Ishikawa (cell line): ENCODE measurements around the gene ZG16B.

Experiments
- CEBPB ChIP-seq: IDR thresholded peaks from 2 replicates; pipeline ENCODE4 v1.6.1; 2012
- CREB1 ChIP-seq: IDR thresholded peaks from 2 replicates; pipeline ENCODE4 v1.6.1; 2012; ENCODE audit warnings: low read depth
- EGR1 ChIP-seq: IDR thresholded peaks from 2 replicates; pipeline ENCODE4 v1.6.1; 2012
- EP300 ChIP-seq: IDR thresholded peaks from 2 replicates; pipeline ENCODE4 v1.6.1; 2012; ENCODE audit warnings: borderline replicate concordance
- FOXM1 ChIP-seq: IDR thresholded peaks from 2 replicates; pipeline ENCODE4 v1.6.1; 2012; ENCODE audit warnings: low read depth, borderline replicate concordance
- NFIC ChIP-seq: IDR thresholded peaks from 2 replicates; pipeline ENCODE4 v1.6.1; 2012
- RAD21 ChIP-seq: IDR thresholded peaks from 2 replicates; pipeline ENCODE4 v1.6.1; 2012; ENCODE audit warnings: low read depth
- TAF1 ChIP-seq: IDR thresholded peaks from 2 replicates; pipeline ENCODE4 v1.6.1; 2012; ENCODE audit warnings: low read depth, mild to moderate bottlenecking
- TCF12 ChIP-seq: IDR thresholded peaks from 2 replicates; pipeline ENCODE4 v1.6.1; 2012; ENCODE audit warnings: low read depth
- TEAD4 ChIP-seq: IDR thresholded peaks from 2 replicates; pipeline ENCODE4 v1.6.1; 2012
- USF1 ChIP-seq: IDR thresholded peaks from 2 replicates; pipeline ENCODE4 v1.6.1; 2012
- YY1 ChIP-seq: IDR thresholded peaks from 2 replicates; pipeline ENCODE4 v1.6.1; 2012; ENCODE audit warnings: low read depth
- ZBTB7A ChIP-seq: IDR thresholded peaks from 2 replicates; pipeline ENCODE4 v1.6.1; 2012; ENCODE audit warnings: low read depth
- TF ChIP-seq, protein P1 (sequence below): IDR thresholded peaks from 2 replicates; pipeline ENCODE4 v1.6.1; 2012; ENCODE audit warnings: low read depth, mild to moderate bottlenecking
- TF ChIP-seq, protein P2 (sequence below): IDR thresholded peaks from 2 replicates; pipeline ENCODE4 v1.6.1; 2012

The ZG16B gene

GRCh38 chr16:2845116-2845515, 15.0 kb downstream of the ZG16B start:
- no peak for TF ChIP-seq EP300
- no peak for TF ChIP-seq TCF12
- TF ChIP-seq USF1 = no peak
- TF ChIP-seq RAD21 = no peak
- no peak for TF ChIP-seq FOXM1
- TF ChIP-seq NFIC = no peak
- TF ChIP-seq, protein P1, sequence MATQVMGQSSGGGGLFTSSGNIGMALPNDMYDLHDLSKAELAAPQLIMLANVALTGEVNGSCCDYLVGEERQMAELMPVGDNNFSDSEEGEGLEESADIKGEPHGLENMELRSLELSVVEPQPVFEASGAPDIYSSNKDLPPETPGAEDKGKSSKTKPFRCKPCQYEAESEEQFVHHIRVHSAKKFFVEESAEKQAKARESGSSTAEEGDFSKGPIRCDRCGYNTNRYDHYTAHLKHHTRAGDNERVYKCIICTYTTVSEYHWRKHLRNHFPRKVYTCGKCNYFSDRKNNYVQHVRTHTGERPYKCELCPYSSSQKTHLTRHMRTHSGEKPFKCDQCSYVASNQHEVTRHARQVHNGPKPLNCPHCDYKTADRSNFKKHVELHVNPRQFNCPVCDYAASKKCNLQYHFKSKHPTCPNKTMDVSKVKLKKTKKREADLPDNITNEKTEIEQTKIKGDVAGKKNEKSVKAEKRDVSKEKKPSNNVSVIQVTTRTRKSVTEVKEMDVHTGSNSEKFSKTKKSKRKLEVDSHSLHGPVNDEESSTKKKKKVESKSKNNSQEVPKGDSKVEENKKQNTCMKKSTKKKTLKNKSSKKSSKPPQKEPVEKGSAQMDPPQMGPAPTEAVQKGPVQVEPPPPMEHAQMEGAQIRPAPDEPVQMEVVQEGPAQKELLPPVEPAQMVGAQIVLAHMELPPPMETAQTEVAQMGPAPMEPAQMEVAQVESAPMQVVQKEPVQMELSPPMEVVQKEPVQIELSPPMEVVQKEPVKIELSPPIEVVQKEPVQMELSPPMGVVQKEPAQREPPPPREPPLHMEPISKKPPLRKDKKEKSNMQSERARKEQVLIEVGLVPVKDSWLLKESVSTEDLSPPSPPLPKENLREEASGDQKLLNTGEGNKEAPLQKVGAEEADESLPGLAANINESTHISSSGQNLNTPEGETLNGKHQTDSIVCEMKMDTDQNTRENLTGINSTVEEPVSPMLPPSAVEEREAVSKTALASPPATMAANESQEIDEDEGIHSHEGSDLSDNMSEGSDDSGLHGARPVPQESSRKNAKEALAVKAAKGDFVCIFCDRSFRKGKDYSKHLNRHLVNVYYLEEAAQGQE = no peak
- TF ChIP-seq TAF1 = no peak
- no peak for TF ChIP-seq CREB1
- no peak for TF ChIP-seq TEAD4
- no peak for TF ChIP-seq ZBTB7A
- TF ChIP-seq CEBPB = no peak

DNA sequence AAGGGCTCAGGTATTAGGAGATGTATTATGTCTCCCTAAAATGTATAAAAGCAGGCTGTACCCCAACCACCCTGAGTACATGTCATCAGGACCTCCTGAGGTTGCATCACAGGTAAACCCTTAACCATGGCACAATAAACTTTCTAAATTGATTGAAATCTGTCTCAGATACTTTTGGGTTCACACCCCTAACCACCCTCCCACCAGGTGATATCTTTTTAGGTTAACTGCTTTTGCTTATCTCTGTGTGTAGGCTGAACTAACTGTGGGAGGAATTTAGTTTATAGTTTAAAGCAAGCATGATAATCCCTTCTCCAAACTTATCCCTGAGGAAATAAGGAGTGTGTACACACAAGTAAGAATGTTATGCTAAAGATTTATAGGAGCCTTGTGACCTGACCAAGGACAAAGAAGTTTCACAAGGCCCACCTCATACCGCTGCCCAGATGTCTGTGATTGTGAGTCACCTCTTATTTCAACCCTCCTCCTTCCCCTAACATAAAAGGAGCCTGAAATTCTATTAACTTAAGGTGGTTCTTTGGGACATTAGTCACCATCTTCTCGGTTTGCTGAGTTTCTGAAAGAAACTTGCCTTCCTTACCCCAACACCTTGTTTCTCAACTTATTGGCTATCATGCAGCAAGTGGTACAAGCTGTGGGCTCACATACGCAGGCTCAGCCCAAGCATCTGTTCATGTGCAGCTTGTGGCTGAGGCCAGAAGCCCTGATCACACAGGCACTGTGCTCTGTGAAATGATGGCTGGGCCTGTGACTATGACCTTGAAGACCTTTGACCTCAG, 16.6 kb downstream of the ZG16B start:
- no peak for TF ChIP-seq CREB1
- no peak for TF ChIP-seq TEAD4
- TF ChIP-seq RAD21 = no peak
- TF ChIP-seq ZBTB7A = no peak
- no peak for TF ChIP-seq EP300
- TF ChIP-seq YY1 = no peak
- TF ChIP-seq TCF12 = no peak
- no peak for TF ChIP-seq EGR1
- TF ChIP-seq, protein P2, sequence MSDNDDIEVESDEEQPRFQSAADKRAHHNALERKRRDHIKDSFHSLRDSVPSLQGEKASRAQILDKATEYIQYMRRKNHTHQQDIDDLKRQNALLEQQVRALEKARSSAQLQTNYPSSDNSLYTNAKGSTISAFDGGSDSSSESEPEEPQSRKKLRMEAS = no peak
- TF ChIP-seq CEBPB = no peak
- no peak for TF ChIP-seq USF1
- TF ChIP-seq TAF1 = no peak
- TF ChIP-seq FOXM1 = no peak
- TF ChIP-seq, protein P1 = no peak

DNA sequence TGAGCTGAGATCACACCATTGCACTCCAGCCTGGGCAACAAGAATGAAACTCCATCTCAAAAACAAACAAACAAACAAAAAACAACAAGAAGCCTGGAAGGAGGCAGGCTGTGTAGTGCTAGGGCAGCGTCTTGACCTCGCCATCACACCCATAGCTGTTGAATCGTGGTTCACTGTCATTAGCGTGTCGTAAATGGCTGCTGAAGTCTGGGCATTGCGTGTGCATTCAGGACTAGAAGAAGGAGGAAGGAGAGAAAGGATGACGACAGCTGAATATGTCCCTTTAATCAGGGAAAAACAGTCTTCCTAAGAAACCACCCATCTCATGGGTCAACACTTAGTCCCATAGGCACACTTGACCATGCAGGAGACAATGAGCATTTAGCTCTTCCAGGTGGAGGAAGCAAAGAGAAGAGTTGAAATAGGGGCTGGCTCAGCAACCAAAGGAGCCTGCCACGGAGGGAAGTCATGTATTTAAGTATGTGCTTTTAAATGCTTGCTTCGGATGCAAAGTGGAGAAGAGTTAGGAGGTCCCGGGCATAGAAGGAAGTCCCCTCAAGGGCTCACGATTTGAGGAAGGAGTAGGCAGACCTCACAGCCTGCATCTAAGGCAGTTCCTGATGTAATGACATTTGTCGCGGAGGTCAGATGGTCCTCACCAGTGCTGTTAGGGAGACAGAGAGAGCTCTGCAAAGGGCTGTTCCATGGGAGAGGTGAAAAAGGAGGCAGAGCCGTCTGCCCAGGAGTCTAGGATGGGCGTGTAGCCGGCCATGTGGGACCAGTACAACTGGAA, 19.0 kb downstream of the ZG16B start:
- TF ChIP-seq CREB1 (no peak), NFIC (no peak), YY1 (no peak), CEBPB (no peak), EGR1 (no peak), TEAD4 (no peak), TAF1 (no peak), RAD21 (no peak), ZBTB7A (no peak), TCF12 (no peak), EP300 (no peak), USF1 (no peak), FOXM1 (no peak)
- TF ChIP-seq, protein P2 = no peak
- TF ChIP-seq, protein P1 = no peak
